Right lung (tissue), 5 donors: Measurements from ENCODE around the gene KCNJ5. TPM values are rescaled to one million over a fixed set of nuclear protein-coding genes. Genes with fewer than 3 reads are reported as not detected.

Experiments used
- DNase-seq, 2 donors: peaks; one replicate each; pipeline ENCODE4 v3.0.0-alpha.2; 2013
- polyA plus RNA-seq, 5 donors: library from polyadenylated mRNA; unstranded; fragments of 120-200 nt; gene quantifications; one replicate each; pipeline versions ENCODE4 v1.2.1 to v1.2.3, GENCODE V29; 2013; ENCODE audit warnings: inconsistent platforms in 1 of 5, low replicate concordance in 1 of 5; ENCODE audit not compliant: insufficient read length in 5 of 5, insufficient read depth in 1 of 5

KCNJ5 gene
- polyA plus RNA-seq, 5 donors = 5.7 to 12.2 (median 10.0) TPM

DNA sequence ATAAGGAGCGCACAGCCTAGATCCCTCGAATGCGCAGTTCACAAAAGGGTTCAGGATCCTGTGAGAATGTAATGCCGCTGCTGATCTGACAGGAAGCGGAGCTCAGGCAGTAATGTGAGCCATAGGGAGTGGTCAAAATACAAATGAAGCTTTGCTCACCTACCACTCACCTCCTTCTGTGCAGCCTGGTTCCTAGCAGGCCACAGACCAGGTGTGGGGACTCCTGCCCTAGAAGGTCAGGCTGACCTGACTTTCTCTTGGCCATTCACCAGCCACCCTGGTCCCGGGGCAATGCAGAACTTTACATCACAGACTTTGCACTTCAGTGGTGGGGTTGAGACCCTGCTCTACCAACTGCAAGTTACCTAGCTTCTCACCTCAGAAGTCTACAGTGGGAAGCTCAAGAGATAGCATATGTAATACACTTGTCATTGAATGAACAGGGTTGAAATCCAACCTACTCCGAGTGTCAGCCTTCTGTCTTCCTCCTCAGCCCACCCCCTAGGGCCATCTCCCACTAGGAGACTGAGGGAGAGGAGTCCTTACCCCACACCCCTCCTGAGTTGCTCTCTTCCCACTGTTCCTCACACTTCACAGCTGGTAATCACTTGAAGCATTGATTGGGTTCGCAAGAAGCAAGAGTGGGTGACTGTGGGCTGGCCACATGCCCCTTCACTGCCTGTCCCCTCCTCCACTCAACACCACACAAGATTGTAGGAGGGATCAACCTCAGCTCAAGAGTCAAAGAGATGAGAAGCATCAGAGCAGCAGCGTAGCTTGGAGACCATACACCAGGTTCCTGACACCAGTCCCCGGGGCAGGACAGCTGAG is 22.1 kb upstream of the KCNJ5 start:
- DNase-seq = no peak

GRCh38 chr11:128871168-128871610 is 20.0 kb upstream of the KCNJ5 start:
- no peak for DNase-seq

GRCh38 chr11:128872094-128872493 is 19.1 kb upstream of the KCNJ5 start:
- no peak for DNase-seq

DNA sequence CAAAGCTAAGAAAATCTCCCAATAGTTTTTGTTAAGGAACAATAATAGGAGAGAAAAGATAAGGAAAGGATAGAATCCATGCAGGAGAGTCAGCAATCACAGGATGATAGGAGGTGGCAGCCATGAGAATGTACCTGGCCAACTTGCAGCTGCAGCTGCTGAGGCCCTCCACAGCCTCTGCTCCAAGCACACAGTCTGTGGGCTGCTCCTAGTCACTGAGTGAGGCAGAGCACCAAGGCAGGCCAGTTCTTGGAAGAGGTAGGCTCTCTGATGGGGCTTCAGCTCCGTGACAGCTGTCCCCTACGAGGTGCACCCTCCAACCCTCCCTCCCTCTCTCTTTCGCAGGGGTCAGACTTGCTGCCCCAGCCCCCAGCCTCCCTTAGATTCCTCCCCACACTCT is 18.6 kb upstream of the KCNJ5 start:
- DNase-seq = no peak

DNA sequence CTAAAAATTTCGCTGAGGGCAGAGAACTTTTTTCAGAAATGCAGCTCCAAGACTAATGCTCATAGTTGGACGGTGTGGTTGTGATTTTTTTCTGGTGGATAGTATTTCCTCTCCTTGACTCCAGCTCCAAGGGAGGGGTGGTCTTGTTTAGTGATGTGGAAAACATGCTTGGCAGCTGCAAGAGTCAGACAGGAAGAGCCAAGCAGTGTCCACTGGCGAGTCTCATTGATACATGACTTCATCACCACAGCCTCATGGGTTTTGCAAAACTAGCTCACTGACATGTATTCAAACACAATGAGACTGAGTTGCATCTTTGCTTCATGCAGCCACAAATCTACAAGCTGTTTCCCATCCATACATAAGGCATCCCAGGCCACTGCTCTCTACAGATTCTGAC is 16.7 kb upstream of the KCNJ5 start:
- DNase-seq = no peak

- no peak for DNase-seq
Observed at GRCh38 chr11:128876133-128876650, 15.0 kb upstream of the KCNJ5 start.

DNA sequence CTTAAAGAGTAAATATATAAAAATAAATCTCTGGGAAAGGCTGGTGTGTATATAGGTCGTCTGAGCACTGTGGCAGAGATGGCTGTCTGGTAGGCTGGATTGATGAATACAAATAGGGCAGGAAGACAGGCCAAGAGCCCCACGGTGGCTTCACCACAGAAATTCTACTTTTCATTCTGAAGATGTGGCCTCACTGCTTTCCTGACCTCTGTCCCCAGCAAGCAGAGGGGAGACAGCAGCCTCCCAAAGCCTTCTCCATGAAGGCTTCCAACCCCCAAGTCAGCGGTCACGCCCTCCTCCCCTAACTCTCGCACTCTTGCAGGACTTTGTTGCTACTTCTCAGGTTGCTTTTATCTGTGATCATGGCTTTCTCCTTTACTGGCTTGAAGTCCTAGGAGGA is 13.4 kb upstream of the KCNJ5 start:
- no peak for DNase-seq

DNA sequence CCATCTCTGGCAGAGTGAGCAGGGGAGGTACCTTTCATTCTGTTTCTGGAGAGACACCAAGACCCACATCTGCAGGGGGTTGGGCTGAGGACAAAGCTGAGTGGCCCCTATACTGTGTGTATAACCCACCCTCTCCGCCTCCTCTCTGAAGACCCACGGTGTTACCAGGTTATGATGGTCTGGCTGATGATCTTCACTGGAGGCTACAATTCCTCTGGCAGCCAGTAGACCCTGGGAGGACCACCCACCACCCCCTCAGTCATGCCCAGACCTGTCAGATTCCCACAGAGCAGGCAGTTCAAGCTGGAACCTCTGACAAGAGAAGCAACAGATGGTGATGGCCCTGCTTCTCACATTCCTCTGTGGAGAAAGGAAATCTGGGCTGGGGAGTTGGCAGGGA is 12.7 kb upstream of the KCNJ5 start:
- DNase-seq = no peak

DNA sequence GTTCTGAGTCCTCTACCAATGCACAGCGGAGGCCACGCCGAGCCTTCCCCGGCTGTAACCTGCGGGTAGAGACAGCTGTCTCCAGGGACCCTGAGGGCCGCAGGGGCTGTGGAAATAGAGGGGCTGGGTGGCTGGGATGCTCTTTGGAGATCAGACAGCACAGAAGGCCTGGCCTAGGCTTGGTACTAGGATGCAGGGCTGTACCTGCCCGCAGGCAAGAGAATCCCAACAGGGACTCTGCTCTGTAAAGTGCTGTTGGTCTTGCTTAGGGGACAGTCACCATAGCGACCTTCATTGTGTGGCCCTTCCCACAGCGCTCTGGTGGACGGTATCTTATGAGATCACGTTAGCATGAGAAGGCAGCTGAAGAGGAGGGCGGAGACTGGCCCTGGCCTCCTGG is 11.3 kb upstream of the KCNJ5 start:
- DNase-seq = no peak

- no peak for DNase-seq
Observed at GRCh38 chr11:128881221-128881620, 9.9 kb upstream of the KCNJ5 start.

GRCh38 chr11:128882451-128882850 is 8.7 kb upstream of the KCNJ5 start:
- no peak for DNase-seq

DNA sequence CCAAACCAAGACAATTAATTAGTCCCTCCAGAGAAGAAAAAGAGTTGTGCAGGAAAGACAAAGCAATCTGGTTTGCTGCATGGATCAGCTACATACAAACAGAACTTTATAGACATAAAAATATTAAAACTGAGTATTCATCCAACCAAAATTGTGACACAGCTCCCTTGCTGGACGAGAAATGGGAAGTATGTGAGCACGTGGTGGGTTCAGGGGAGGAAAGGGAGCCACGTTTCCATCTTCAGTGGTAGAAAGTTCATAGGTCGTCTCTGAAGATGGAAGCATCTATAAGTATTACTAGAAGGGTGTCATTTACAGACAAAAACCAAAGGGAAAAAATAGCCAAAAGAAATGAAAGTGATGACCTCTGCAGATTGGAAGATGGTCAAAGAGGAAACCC is 7.1 kb upstream of the KCNJ5 start:
- DNase-seq = no peak

GRCh38 chr11:128884703-128885338 is 6.3 kb upstream of the KCNJ5 start:
- DNase-seq = no peak

GRCh38 chr11:128886406-128887124 is 4.6 kb upstream of the KCNJ5 start:
- DNase-seq = no peak

- no peak for DNase-seq
Observed at GRCh38 chr11:128888034-128888985, 2.8 kb upstream of the KCNJ5 start.

DNA sequence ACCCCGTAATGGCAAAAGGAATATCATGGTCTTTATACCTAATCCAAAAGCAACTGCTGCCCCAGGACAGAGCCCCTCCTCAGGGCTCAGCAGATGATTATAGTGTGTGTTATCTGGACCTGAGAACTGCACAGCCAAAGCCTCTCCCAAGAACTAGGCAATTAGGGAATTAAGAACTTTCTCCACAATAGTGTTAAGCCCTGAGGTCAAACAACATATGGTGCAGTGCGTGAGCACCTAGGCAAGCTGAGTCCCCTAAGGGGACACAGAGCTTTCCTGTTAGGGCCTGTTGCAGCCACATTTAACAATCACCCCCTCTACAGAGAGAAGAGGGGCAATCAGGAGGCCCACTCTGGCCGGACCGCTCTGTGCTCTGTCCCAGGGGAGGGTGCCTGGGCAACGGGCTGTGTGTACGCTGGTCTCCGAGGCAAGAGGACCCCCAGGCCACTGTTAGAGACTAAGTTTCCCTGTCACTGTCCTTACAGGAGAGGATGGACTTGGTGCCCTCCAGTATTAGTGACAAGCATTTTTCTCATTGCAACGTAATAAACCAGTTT is 1.4 kb upstream of the KCNJ5 start:
- no peak for DNase-seq

DNA sequence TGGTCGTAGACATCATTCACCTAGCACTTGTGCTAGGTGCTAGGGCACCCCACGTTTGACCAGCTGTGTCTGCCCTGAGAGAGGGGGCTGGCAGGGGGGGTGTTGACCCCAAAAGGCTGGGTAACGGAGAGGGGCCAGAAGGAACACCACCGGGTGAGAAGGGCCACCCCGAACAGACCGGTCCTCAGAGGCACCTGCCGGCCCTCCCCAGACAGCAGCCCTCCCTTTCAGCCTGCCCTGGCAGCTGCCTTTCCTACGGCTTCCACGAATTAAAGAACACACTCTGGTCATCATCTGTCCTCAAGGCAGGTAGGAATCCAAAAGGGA is 977 bp upstream of the KCNJ5 start:
- DNase-seq = no peak

DNA sequence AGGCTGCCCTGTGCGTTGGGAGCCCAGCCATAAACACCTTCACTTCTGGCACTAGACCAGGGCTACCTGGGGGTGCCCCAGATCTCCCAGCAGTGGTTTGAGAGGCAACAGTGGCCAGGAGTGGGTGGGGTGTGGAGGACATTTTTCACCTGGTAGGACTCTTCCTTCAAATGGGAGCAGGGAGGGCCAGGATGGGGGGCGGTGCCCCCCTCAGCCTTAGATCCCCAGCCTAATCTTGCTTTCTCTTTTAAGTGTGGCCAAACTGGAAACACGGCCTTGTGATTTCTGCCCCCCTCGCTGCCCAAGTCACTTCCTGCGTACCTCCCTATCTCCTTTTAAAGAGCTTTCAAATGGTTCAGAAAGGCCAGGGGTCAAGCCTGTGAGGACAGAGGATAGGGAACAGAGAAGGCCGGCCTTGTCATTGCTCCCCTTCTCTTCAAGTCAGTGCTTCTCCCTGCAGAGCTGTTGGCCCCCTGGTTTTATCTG is 800 bp downstream of the KCNJ5 start:
- no peak for DNase-seq

DNA sequence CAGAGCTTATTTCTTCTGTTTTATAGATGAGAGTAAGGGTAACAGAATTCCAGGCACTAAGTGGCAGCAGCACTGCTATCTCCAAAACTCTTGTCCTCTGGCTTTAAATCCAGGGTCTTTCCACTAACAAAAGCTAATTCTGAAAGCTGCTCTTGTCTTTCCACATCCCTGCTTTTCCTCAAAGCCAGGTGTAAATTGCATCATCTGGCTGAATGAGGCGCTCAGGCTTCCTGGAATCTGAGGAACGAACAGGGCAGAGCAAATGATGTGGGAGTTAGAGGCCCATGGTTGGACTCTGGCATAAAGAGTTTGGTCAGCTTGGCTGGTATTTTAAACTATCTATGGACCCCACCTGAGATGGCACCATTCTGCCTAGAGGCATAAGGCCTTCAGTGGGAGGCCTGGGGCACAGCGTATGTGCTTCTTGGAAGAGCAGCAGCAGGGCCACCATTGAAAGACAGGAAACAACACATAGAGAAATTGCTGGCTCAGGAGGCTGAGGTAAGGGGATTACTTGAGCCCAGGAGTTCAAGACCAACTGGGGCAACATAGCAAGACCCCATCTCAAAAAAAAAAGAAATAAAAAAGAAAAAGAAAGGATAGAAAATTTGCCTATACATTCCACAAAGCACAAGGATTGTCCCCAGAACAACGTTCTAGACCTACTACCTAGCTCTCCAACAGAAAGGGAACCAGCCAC is 1.9 kb downstream of the KCNJ5 start:
- no peak for DNase-seq

GRCh38 chr11:128893578-128894285 is 2.6 kb downstream of the KCNJ5 start:
- no peak for DNase-seq
